ENCODE data around the gene PHACTR1.
"Not testable (repeated sequence)": the region's sequence is repeated elsewhere in the genome, so short reads cannot be mapped to it uniquely, and the experiment has no call there.

Gene PHACTR1

GRCh38 chr6:13216236-13217014, 499.9 kb downstream of the PHACTR1 start:
- peak; percentile 62 for FAIRE-seq
- no peak for DNase-seq (ENCODE audit: insufficient read length, low spot score)

GRCh38 chr6:13217206-13217905, 500.8 kb downstream of the PHACTR1 start:
- FAIRE-seq (peak; percentile 82), DNase-seq (ENCODE audit: insufficient read length, low spot score) (no peak)

GRCh38 chr6:13220266-13220665, 503.7 kb downstream of the PHACTR1 start:
- DNase-seq (ENCODE audit: insufficient read length, low spot score) (no peak), FAIRE-seq (no peak)

DNA sequence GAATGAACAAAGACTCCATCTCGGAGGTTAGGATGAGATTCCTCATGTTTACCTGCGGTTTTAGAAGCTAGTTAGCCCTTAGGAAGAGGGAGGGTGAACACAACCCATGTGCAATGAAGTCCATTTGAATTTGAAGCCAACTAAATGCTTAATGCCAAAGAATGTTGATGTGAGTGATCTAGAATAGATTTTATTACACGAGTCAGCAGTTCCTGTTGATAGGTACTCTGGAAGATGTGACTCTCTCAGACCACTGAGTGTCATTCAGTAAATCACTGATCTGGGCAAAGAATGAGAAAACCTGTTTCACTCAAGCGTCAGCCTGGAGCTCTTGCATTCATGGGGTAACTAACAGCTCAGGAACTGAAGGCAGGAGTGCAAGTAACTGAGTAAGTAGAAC, 505.5 kb downstream of the PHACTR1 start:
- no peak for DNase-seq (ENCODE audit: insufficient read length, low spot score)
- no peak for FAIRE-seq

DNA sequence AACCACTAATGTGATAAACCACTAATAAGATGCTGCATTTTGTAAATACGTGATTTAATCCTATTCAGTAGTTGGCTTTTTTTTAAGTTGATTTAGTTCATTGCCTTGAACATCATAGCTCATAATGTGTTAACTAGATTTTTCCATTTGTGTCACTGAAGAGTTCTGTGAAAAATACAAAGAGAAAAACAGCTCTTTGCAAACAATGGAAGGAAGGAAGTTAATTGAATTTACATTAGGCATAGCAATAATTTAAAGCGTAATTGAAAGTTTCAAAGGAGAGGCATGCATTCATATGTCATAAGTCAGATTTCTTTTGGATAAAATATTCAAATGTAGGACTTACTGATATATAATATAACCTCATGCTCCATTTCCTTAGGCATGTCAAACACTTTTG, 509.5 kb downstream of the PHACTR1 start:
- FAIRE-seq: no peak
- no peak for DNase-seq (ENCODE audit: insufficient read length, low spot score)

- no peak for DNase-seq (ENCODE audit: insufficient read length, low spot score)
Measured at GRCh38 chr6:13228264-13229204, 512.0 kb downstream of the PHACTR1 start.

DNA sequence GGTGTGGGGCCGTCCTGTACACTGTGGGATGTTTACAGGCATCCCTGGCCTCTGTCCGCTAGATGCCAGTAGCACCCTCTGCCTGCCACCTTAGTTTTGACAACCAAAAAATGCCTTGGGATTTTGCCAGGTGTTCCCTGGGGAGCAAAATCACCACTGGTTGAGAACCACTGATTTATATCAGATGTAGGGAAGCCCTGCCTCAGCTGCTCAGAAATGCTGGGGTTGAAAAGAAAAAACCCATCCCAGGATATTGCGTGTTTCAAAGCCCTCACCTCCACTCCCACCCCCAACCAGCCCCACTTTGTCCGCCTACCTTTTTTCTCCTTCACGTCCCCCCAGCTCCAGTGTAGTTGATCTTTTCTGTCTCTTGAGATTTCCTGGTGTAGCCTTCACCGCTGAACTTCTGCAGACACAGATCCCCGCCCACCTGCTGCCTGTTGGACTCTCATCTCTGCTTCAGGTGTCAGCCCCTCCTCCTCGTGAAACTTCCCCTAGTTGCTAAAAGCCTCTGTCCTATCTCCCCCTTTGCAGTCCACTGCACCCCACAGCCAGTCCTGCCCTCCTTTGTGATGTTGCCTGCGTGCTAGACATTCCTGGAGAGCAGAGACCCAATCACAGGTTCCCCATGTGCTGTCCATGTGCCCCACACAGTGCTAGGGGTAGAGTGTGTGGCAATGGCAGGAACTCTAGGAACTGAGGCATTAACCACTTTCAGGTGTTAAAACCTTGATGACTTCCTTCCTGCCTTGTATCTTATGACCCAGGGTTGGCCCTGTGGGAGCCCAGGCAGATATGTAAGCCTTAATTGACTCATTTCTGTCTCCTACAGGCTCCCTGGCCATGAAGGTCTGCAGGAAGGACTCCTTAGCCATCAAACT, 512.9 kb downstream of the PHACTR1 start:
- DNase-seq (ENCODE audit: insufficient read length, low spot score) (peak; percentile 48), FAIRE-seq (peak; percentile 96)

More at GRCh38 chr6:13228264-13229204, 512.0 kb downstream of the PHACTR1 start:
- peak; percentile 66 for FAIRE-seq

- DNase-seq (ENCODE audit: insufficient read length, low spot score) (no peak), FAIRE-seq (no peak)
Measured at GRCh38 chr6:13233106-13233505, 516.5 kb downstream of the PHACTR1 start.

- DNase-seq (ENCODE audit: insufficient read length, low spot score): no peak
- FAIRE-seq: no peak
Measured at GRCh38 chr6:13234130-13234529, 517.6 kb downstream of the PHACTR1 start.

- DNase-seq (ENCODE audit: insufficient read length, low spot score) (no peak), FAIRE-seq (no peak)
Measured at GRCh38 chr6:13235339-13235738, 518.8 kb downstream of the PHACTR1 start.

DNA sequence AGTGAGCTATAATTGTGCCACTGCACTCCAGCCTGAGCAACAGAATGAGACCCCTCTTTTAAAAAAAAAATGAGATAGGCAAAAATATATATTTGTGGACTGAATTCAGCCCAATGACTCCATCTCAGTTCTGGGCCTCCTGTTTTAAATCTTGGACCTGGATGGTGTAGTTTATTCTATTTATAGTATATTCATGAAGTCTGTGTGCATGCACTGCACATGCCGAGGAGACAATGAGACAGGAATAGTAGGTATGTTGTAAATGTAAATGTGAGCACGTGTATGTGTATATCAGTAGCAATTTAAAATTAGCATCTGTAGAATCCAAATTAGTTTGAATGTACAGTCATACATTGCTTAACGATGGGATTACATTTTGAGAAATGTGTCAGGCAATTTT, 520.8 kb downstream of the PHACTR1 start:
- DNase-seq (ENCODE audit: insufficient read length, low spot score): no peak
- FAIRE-seq: no peak

- no peak for FAIRE-seq
- DNase-seq (ENCODE audit: insufficient read length, low spot score): no peak
Measured at GRCh38 chr6:13238017-13238416, 521.5 kb downstream of the PHACTR1 start.

GRCh38 chr6:13238640-13239216, 522.2 kb downstream of the PHACTR1 start:
- FAIRE-seq: no peak
- no peak for DNase-seq (ENCODE audit: insufficient read length, low spot score)

DNA sequence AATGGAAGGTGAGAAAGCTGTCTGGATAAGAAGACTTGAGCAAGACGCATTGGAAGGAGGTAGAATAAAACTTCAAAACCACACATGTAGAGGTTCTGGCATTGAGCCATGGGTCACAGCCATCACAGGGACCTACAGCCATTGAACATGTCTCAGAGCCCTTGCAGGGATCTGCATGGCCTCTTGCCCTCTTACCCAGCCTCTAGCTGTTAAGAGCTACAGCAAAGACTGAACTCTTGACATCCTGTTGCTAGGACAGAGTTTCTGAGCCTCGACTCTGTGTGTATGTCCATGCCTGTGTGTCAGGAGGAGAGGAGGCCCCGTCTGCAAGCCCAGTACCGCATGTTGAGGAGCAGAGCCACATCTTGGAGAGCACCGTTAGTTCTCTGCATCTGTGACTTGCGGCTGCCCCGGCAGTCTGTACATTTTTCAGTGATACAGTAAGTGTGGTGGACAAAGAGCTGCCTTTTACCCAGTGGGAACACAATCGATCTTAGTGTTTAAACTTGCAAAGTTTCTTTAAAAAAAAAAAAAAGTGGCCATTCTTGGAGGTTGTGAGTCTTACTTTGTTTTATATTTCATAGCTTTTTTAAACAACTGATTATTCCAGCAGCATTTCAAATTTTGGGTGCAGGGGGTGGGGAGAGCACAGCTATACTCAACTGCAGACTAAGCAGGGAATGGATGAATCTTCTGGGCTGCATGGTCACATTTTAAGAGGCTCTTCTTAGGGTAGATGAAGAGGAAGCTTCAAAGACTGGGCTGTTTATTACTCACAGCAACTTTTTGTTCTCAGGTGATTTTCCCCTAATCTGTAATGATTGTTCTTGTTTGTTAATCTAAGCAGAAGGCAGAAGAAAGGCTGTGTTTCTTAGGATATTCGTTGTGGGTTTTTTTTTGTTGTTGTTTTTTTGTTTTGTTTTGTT, 523.2 kb downstream of the PHACTR1 start:
- FAIRE-seq (no peak), DNase-seq (ENCODE audit: insufficient read length, low spot score) (no peak)

- DNase-seq (ENCODE audit: insufficient read length, low spot score): no peak
- no peak for FAIRE-seq
Measured at GRCh38 chr6:13241364-13241763, 524.8 kb downstream of the PHACTR1 start.

- DNase-seq (ENCODE audit: insufficient read length, low spot score) (no peak), FAIRE-seq (no peak)
Measured at GRCh38 chr6:13242178-13242577, 525.6 kb downstream of the PHACTR1 start.

- DNase-seq (ENCODE audit: insufficient read length, low spot score) (no peak), FAIRE-seq (no peak)
Measured at GRCh38 chr6:13242590-13242989, 526.0 kb downstream of the PHACTR1 start.

DNA sequence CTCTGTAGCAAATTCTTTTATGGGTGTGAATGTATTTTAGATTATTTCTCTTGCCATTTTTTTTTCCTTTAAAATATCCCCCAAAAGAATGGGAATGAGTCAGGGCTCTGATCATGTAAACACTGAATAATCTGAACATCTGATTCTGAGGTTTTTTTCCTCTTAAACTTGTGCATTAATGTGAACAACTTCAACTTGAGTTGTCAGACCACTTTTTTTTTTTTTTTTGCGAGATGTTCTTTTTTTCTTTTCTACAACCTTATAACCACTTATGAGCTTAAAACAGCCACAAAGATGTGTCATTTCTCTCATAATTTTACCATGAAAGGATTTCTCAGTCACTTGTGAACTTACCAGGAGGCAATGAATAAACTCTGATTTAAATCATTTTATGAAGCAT, 526.5 kb downstream of the PHACTR1 start:
- no peak for DNase-seq (ENCODE audit: insufficient read length, low spot score)
- no peak for FAIRE-seq

- FAIRE-seq: not testable (repeated sequence)
Measured at GRCh38 chr6:13243745-13244144, 527.2 kb downstream of the PHACTR1 start.

More at GRCh38 chr6:13243745-13244144, 527.2 kb downstream of the PHACTR1 start:
- not testable (repeated sequence) for DNase-seq (ENCODE audit: insufficient read length, low spot score)
